Nucleus accumbens (tissue), 56 donors: Measurements from ENCODE around the gene CRTC2.

Source experiments
- DNase-seq, 56 donors: peaks; one replicate each; lab custom pipeline; 2025; lab: John Stamatoyannopoulos, UW

CRTC2 gene

DNA sequence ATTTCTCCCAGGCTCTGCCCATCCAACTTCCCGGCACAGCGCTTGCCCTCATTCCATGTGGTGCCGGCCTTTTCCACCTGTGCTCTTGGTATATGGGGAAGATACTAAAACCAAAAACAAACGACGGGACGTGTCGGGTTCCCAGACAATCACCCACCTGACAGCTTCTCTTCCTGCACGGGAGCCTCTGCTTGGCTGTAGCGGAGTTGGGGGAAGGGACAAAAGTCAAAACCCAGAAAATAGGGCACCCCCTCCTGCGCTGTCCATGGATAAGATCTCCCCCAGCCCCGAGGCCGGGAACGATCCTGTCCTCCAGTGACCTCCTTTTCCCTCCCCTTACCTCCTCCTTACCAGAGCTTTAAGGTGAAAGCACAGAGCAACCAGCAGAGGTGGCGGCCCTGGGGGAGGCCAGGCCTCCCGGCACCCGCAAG is 18.4 kb upstream of the CRTC2 start:
- no peak for DNase-seq

DNA sequence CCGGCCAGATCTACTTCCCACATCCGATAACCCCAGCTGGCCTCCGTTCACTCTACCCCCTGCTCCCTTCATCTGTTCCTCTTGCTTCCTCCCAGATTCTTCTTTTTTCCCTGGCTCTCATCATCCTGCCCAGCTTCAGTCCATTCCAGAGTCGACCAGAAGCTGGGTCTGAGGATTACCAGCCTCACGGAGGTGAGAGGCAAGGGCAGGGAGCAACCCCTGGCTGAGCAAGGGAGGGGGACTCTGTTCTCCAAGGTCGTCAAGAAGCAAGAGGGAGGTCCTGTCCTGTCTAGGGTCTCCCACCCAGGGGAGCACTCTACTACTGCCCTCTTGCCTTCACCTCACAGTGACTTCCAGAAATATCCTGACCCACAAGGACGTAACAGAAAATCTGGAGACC is 15.1 kb upstream of the CRTC2 start:
- no peak for DNase-seq

DNA sequence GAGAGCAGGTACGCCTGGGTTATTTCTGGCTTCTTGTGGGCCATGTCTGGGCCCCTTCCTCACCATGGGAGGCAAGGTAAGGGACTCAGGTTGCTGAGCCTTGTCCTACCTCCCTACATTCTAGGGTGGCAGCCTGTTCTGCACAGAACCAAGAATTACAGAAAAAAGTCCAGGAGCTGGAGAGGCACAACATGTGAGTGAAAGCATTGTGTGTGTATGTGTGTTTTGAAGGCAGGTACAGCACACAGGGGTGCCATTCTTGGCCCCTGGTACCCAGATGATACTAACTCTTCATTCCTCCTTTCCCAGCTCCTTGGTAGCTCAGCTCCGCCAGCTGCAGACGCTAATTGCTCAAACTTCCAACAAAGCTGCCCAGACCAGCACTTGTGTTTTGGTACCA is 14.7 kb upstream of the CRTC2 start:
- DNase-seq, result no peak

DNA sequence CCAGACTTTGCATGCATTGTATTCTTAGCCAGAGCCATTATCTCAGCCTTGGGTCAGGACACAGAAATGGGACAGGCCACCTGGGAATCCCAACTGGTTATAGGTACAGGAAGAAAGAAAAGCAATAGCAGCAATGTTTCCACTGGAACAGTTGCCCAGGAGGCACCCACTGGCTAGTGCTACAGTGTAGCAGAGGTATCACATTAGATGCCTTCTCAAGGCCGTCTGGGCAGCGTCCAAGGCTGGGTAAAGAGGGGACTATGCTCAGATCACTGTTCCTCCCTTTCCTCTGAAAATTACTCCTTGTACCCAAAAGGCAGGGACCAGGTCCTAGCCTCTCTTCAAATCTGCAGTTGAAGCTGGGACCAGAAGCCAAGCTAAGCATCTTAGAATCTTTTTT is 11.9 kb upstream of the CRTC2 start:
- no peak for DNase-seq

DNA sequence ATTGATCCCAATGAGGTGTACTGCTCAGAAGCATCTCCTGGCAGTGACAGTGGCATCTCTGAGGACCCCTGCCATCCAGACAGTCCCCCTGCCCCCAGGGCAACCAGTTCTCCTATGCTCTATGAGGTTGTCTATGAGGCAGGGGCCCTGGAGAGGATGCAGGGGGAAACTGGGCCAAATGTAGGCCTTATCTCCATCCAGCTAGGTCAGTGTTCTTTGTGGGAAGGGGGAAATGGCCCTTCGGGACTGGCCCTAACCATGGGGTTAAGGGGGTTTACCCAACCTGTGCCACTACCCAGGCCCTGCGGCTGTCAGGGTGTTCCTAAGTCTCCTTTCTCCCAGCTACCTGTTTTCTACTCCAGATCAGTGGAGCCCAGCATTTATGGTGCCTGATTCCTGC is 10.6 kb upstream of the CRTC2 start:
- no peak for DNase-seq

DNA sequence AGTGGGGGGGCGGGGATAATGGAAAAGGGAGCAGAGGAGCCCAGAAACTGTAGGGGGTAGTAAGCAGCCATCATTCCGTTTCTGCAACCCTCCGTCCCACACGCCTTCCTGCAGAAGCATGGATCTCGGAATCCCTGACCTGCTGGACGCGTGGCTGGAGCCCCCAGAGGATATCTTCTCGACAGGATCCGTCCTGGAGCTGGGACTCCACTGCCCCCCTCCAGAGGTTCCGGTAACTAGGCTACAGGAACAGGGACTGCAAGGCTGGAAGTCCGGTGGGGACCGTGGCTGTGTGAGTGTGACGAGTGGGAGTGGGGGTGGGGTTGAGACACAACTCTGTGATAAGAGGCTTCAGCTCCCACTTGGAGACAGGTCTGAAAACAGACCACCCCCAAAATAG is 10.0 kb upstream of the CRTC2 start:
- DNase-seq, result no peak

DNA sequence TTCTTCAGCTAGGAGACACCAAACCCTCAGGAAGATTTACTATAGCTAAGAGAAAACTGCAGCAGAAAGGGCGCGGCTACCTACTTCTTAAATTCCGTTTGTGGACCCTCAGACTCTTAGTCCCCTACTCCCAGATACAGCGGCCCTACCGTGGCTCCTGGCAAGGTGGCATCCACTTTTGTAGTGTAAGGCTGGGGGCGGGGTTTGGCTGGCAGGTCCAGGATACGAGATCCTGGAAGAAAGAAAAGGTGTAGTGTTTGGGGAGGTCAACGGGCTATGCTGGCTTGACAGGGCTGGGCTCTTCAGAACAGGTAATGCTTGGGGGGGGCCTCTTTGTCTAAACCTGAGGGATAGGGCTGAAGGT is 9.6 kb upstream of the CRTC2 start:
- DNase-seq, result no peak

DNA sequence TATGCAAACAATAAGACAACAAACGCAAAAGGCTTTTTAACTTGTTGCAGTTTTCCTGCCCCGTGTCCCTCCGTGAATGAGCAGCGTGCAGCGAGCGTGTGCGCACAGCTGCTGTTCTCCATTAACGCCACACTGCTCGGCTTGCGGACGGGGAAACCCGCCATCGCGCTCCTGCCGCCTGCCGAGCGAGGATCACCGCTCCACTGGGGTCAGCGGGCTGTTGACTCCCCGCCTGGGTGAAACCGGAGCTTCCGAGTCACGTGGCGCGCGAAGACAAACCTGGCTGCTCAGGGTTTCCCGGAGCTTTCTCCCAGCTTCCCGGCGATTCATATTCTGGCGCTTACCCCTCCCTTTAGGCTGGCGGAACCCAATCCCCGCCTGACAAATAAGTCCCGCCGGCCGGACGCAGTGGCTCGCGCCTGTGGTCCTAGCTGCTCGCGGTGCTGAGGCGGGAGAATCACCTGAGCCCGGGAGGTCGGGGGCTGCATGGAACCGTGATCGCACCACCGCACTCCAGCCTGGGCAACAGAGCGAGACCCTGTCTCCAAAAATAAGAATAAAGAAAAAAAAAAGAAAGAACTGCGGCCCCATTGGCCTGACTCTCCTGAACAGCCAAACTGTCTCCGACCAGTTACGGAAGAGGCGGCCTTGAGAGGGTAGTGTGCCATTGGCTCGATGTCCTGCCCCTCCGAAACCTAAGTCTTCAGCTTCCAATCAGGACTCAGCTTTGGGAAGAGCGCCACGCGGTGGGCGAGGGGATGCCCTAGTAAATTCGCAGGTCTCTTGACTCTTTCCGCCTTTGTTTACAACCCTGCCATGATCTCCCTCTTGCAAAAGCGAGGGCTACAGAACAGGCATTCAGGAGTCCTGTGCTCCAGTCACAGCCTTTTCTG is 8.9 kb upstream of the CRTC2 start, which contains the start of gene CREB3L4:
Gene CREB3L4, plus strand, starts transcription at position 796 of the 893 bp plus-strand sequence. CDS start 624 bp downstream, outside the sequence.
- peak; percentile 52 to 96 (median 89) for DNase-seq

DNA sequence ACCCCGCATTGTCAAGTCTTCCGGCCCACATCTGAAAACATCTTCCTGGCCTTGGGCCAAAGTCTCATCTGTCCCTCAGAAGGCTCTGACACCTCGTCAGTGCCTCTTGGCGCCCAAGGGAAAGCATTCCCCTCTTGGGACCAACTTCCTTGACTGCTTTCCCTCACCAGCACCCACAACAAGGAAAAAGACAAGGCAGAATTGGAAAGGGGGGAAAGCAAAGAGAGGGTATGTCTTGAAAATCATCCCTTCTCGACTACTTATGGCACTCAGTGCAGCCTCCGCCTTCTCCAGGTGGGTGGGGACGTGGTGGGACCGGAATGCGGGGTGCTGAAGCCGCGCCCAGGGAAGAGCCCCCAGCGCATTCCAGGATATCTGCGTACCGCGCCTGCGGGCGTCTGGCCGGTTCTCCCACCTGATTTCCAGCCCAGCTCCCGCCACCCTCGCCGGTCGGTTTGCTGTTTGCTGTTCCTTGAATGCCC is 5.5 kb upstream of the CRTC2 start:
- peak in 2 of 56 donors; percentile 50 to 51 for DNase-seq

DNA sequence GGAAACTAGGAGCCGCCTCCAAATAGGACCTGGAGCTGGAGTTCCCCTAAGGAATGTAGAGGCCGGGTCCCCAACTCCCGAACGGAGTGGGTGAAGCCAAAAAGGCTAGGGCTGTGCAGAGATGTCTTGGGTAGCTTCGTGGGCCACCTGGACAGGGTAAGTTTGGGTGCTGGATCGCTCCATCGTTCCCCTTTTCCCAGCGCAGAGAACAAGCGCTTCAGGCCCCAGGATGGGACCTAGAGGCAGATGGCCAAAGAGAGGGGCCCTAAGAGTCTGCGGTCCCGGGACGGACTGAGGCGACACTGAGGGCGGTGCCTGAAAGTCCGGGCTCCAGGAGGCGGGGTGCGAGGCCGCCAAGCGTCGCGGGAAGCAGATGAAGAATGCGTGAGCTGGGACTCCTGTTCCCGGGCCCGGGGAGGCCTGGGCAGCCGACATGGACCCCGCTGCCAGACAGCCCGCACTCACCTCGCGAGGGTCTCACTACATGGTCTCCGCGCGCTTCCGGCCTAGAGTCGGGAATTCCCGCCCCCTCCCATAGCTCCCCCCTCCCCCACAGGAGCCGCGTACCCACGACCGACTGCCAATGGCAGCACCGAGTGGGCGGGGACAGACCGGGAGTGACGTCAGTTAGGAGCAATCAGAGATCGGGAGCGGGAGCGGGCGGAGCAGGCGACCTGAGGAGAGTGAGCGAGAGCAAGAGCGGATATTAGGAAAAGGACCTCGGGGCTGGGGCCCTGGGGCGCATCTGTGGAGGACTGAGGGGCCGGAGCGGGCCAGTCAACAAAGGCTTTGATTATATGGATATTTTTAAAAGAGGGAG is 4.8 kb upstream of the CRTC2 start, which contains the start of gene SLC39A1:
Gene SLC39A1, minus strand, starts transcription at position 508 of the 820 bp plus-strand sequence. CDS start 822 bp downstream, outside the sequence.
- peak; percentile 71 to 99 (median 95) for DNase-seq

DNA sequence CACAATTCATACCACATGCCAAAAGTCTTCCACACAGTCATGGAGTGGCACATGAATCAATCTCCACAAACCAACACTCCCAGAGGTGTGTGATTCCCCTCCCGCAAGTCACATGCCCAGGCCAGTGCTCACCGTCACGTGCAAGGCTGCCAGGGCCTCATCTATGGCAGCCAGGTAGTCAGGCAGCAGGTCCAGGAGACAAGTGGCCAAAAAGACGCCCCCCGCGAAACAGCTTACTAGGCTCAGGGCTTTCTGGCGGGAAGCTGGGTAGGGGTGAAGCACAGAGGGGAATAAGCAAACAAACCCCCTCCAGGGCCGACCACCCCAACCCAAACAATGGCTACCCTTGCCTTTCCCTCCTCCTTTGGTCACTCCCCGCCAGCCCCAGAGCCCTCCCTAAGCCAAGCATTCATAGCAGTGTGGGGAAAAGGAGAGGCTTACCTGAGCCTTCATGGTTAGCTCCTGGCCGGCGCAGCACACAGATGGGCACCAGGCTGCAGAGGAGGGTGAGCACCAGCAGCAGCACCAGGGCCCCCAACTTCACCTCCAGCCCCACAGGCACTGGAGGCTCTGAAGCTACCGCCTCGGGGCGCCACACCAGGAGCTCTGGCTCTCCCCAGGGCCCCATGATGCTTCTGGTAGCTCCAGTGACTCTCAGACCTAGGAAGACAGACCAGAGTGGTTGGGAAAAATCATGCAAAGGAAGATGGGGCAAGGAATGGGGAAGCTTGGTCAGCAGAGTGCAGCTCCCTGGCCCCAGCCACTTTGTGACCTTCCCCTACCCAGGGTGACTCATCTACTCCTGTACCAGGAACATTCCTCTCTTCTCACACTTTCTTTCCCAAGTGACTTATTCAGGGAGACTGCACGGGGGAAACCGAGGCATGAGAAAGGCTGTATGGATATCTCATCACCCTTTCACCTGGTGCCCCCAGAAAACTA is 3.9 kb upstream of the CRTC2 start:
- DNase-seq, result no peak

DNA sequence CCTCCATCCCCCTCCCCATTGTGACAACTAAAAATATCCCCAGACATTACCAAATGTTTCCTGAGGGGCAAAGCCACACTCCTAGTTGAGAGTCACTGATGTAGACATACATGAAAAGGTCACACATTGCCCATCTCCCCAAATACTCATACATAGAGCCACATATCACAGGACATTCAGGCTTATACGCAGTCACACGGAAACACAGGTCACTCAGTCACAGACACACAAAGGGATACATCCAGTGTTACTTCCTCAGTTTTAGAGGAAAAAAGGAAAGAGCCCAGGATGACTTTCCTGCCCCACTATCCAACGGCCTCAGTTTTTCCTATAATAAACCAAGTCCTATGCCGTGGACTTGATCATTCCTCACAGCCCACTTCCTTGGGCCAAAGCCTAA is 3.0 kb upstream of the CRTC2 start:
- no peak for DNase-seq

DNA sequence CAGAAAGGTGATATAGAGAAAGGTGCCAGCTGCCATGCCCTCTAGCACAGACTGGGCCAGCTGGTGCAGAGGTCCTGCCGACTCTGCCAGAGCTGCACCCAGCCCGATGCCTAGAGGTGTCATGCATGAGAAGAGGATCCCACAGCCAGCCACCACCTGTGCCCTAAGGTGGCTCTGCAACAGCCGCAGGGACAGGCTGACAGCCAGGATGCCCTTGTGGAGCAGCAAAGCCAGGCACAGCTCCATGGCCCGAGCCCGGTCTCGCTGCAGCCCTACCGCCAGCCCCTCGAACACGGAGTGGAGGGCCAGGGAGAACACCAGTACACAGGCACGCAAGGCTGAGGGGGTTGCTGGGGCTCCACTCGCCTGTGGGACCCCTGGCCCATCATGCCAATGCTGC is 1.8 kb upstream of the CRTC2 start:
- no peak for DNase-seq

DNA sequence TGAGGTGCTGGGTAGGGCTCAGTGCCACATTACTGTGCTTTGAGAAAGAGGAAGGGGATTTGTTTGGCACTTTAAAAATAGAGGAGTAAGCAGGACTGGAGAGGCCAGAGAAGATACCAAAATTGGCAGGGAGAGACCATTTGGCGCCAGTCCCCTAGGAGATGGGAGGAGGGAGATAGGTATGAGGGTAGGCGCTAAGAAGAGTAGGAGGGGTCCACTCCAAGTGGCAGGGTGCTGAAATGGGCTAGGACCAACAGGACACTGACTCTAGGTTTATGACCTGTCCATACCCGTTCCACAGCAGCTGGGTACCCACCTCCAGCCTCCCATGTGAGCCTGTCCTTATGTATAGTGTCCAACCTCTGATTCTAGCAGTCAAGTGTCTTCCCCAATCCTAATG is 1.0 kb upstream of the CRTC2 start:
- no peak for DNase-seq

DNA sequence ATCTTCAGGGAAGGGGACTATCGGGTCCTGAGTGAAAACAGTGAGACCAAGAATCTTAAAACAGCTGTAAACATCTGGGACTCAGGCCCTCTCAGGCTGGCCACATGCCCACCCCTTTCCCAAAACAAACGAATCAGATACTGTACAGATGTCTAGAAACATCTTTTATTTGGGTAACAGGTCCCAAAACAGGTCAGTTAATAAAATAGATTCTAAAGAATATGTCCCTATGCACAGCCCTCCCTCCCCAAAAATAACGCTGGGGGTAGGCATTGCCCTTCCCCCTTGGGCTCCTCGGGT is 499 bp upstream of the CRTC2 start:
- no peak for DNase-seq

DNA sequence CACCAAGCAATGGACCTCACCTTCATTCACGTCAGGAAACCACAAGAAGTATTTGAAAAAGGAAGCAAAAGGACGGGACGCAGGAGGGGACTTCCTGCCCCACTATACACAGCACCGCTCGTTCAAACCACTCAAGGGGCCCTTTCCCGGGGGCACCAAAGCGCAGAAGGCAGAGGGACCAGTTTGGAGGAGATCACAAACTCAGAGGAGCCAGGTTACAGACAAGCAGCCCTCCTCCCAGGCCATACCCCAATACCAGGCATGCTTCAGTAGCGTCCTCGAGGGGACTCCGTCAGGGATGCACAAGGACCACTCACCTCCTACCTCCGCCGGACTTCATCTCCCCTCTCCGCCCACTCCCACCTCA is 685 bp downstream of the CRTC2 start:
- DNase-seq, result peak in 2 of 56 donors; percentile 31 to 62

DNA sequence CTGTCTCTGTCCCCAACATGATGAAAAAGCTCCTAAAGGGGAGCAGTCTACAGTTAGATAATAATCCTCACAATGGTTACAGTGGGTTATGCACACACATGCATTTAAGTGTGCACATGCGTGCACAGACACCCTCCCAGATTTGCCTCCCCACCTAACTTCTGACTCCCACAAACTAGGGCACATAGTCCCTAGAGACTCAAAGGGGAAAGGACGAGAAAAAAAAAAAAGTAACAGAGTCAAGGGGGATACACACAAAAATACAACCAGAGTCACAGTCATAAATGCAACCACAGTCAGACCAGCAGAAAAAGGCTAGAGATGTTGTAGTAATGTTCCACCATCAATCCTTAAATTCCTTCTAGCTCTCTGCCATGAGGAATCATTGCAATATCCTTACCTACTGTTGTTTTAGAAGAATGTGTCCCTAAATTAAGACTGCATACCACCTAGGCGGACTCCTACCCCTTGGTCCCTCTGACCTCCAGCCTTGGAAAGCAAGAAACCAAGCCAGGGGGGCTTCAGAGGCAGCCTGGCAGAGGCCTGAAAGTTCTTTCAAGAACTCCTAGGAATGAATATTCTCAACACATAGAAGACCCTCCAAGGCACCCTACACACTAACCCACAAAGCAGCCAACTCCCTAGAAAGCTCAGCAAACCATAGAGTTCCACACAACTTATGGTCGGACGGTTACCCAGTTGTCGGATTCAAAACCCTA is 1.3 kb downstream of the CRTC2 start:
- no peak for DNase-seq

DNA sequence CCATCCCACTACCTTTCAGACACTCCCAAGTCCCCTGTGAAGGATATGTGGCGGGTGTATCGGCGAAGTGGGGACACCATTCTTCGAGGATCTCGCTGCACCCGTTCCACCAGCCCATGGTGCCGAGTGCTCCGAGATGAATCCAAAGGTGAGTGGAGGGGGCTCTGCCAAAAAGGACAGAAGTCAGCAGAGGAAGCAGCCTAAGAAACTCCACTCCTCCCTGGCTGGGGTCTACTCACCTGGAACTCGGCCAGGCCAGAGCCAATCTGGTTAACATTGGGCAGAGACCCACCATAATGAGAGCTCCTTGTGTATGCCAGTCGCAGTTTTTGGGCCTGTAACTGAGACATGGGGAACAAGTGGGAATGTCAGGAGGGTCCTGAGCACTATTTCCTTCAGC is 3.6 kb downstream of the CRTC2 start:
- no peak for DNase-seq

DNA sequence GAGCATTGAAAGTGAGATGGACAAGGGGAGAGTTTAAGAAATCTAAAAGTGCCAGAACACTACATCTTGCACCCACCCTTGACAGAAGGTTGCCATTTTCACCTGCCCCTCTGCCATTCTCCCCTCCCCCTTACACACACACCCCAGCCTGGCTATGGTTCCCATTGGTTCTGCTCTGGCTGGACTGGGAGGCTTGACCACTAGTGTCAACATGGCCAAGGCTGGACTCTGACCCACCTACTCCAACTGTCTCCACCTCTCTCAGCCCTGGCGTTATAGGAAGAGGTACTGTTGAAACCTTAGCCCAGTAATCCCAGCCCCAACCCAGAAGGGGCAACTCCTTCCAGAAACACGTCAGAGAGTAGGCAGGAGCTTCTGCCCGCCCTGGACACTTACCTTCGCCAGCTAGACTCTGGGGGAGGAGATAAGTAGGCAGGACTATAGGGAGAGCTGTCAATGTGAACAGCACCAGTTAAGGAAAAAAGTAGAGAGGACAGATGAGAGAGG is 4.5 kb downstream of the CRTC2 start:
- no peak for DNase-seq

DNA sequence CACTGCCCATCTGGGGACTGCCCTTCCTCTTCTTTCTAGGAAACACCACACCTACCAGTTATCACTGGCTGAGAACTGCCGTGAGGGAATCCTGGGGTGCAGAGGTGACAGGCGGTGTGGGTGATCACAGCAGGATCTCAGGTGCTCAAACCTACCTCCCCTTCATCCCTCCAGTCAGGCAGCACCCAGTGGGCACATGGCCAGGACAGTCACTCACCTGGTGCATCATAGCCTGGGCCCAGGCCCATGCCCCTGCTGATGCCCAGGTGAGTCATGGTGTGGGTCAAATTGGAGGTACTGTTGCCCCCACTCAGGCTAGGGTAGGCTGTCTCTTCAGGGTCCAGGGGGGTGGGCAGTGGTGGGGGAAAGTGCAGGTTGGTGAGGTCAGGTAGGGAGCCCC is 6.6 kb downstream of the CRTC2 start:
- DNase-seq, result no peak
